HG02610 (cell line): ENCODE measurements around the gene SRRD.

Experiments used
- ATAC-seq: cut with Tn5 transposase; IDR thresholded peaks from one replicate; pipeline ENCODE4 v1.9.1; 2021; ENCODE audit warnings: mild to moderate bottlenecking, moderate library complexity; ENCODE audit not compliant: unreplicated experiment

The SRRD gene

GRCh38 chr22:26481694-26482093, 2.0 kb upstream of the SRRD start:
- no peak for ATAC-seq

- ATAC-seq: no peak
These were observed 1.5 kb upstream of the SRRD start for GRCh38 chr22:26482161-26482560.

GRCh38 chr22:26483043-26483438, 636 bp upstream of the SRRD start:
- ATAC-seq: no peak

GRCh38 chr22:26484360-26484706, 656 bp downstream of the SRRD start:
- no peak for ATAC-seq

GRCh38 chr22:26485013-26485412, 1.3 kb downstream of the SRRD start:
- ATAC-seq: no peak

GRCh38 chr22:26485806-26486390, 2.2 kb downstream of the SRRD start:
- no peak for ATAC-seq

GRCh38 chr22:26486394-26486793, 2.7 kb downstream of the SRRD start:
- no peak for ATAC-seq

- ATAC-seq: no peak
These were observed 4.3 kb downstream of the SRRD start for GRCh38 chr22:26487996-26488395.

GRCh38 chr22:26489447-26490036, 5.9 kb downstream of the SRRD start:
- ATAC-seq: no peak

GRCh38 chr22:26492220-26492619, 8.5 kb downstream of the SRRD start:
- ATAC-seq: no peak

GRCh38 chr22:26494506-26494905, 10.8 kb downstream of the SRRD start:
- ATAC-seq: no peak

GRCh38 chr22:26496456-26496855, 12.8 kb downstream of the SRRD start:
- ATAC-seq: no peak

GRCh38 chr22:26499188-26499703, 15.6 kb downstream of the SRRD start:
- no peak for ATAC-seq

GRCh38 chr22:26501996-26502395, 18.3 kb downstream of the SRRD start:
- ATAC-seq: no peak

- no peak for ATAC-seq
These were observed 19.2 kb downstream of the SRRD start for GRCh38 chr22:26502688-26503561.

- no peak for ATAC-seq
These were observed 20.1 kb downstream of the SRRD start for GRCh38 chr22:26503758-26504157.

GRCh38 chr22:26508148-26508547, 24.5 kb downstream of the SRRD start:
- ATAC-seq: no peak

- peak; percentile 90 for ATAC-seq
These were observed 28.6 kb downstream of the SRRD start, which contains the start of gene TFIP11 for GRCh38 chr22:26512149-26512793. Gene TFIP11 (minus strand): TSS chr22:26512473. CDS start chr22:26510272, 2,201 bp downstream.

GRCh38 chr22:26513838-26514237, 30.2 kb downstream of the SRRD start:
- ATAC-seq: no peak

GRCh38 chr22:26514419-26515161, 30.9 kb downstream of the SRRD start:
- ATAC-seq: no peak

GRCh38 chr22:26515931-26516330, 32.3 kb downstream of the SRRD start:
- no peak for ATAC-seq
